Esophagus muscularis mucosa (tissue), 3 donors: ENCODE results near the gene RPP40.

Experiments used
- CTCF ChIP-seq, 3 experiments: fragments of 200-600 bp in 2 of 3; fragments of 450-650 bp in 1 of 3; sonication (generic) in 2 of 3; IDR thresholded peaks; one replicate each; pipeline ENCODE4 v1.5.1; 2017 to 2019; ENCODE audit warnings: antibody characterized with exemption in 3 of 3, mild to moderate bottlenecking in 2 of 3, moderate library complexity in 1 of 3
- POLR2AphosphoS5 ChIP-seq, 2 donors: sonication (generic); formaldehyde crosslinking; IDR thresholded peaks; one replicate each; pipeline ENCODE4 v1.6.1; 2017; ENCODE audit warnings: antibody characterized with exemption in 2 of 2

GRCh38 chr6:4965562-4966389 is 38.1 kb downstream of the RPP40 start:
- TF ChIP-seq POLR2AphosphoS5 (IDR thresholded peaks at IDR 0.05) (no peak), CTCF (IDR thresholded peaks at IDR 0.05) (no peak)
